Umbilical cord (tissue), 2 donors: ENCODE results near the gene IMMP2L. TPM values are rescaled to one million over a fixed set of nuclear protein-coding genes. Genes with fewer than 3 reads are reported as not detected.
"Not testable (repeated sequence)": the region's sequence is repeated elsewhere in the genome, so short reads cannot be mapped to it uniquely, and the experiment has no call there.

ENCODE experiments used
- DNase-seq: peaks from one replicate; pipeline ENCODE4 v3.0.0-alpha.2; 2015; ENCODE audit warnings: low spot score
- total RNA-seq: library from RNA; depleted of rRNA; stranded (reverse); fragments of >200 nt; gene quantifications from one replicate; pipeline ENCODE4 v1.2.3, GENCODE V29; 2014; ENCODE audit warnings: low replicate concordance; ENCODE audit not compliant: insufficient read depth

IMMP2L gene
- total RNA-seq, 1 donor from 2014 or later, result 31.1 TPM

GRCh38 chr7:111460695-111461094 lies 101.6 kb downstream of the IMMP2L start:
- no peak for DNase-seq

GRCh38 chr7:111459757-111460280 lies 102.5 kb downstream of the IMMP2L start:
- DNase-seq, result no peak

DNA sequence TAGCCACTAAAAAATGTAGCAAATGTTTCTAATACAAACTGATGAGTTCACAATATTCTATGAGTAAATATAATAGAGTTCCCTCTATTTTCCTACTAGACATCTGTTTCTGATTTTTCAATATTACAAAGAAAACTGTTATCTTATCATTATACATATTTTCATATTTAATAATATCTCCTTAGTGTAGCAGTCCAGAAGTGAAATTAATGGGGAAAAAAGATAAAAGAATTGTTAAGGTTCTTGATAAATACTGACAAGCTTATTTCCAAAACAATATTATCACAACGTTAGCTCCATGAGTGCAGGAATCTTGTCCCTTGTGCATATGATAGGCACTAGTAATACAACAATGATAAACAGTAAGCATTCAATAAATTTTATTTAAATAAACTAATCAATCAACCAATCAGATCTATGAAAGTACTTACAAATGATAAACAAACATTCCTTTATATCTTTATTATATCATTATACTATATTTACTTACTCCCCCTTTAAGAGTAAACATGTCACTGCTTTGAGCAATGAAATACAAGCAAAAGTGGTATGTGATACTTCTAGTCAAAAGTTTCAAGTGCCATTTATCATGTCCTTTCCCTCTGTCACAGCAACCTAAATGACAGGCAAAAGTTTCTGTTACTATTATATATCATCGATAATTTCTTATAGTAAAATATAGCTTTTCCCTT lies 103.1 kb downstream of the IMMP2L start:
- DNase-seq, result no peak

DNA sequence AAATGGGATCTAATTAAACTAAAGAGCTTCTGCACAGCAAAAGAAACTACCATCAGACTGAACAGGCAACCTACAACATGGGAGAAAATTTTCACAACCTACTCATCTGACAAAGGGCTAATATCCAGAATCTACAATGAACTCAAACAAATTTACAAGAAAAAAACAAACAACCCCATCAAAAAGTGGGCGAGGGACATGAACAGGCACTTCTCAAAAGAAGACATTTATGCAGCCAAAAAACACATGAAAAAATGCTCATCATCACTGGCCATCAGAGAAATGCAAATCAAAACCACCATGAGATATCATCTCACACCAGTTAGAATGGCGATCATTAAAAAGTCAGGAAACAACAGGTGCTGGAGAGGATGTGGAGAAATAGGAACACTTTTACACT lies 111.6 kb downstream of the IMMP2L start:
- not testable (repeated sequence) for DNase-seq

DNA sequence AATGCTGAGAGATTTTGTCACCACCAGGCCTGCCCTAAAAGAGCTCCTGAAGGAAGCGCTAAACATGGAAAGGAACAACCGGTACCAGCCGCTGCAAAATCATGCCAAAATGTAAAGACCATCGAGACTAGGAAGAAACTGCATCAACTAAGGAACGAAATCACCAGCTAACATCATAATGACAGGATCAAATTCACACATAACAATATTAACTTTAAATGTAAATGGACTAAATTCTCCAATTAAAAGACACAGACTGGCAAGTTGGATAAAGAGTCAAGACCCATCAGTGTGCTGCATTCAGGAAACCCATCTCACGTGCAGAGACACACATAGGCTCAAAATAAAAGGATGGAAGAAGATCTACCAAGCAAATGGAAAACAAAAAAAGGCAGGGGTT lies 114.8 kb downstream of the IMMP2L start:
- not testable (repeated sequence) for DNase-seq

GRCh38 chr7:111439977-111440376 lies 122.3 kb downstream of the IMMP2L start:
- no peak for DNase-seq

- peak; percentile 44 for DNase-seq
Measured at GRCh38 chr7:111438369-111439289, 123.7 kb downstream of the IMMP2L start.

GRCh38 chr7:111437736-111438135 lies 124.6 kb downstream of the IMMP2L start:
- no peak for DNase-seq

DNA sequence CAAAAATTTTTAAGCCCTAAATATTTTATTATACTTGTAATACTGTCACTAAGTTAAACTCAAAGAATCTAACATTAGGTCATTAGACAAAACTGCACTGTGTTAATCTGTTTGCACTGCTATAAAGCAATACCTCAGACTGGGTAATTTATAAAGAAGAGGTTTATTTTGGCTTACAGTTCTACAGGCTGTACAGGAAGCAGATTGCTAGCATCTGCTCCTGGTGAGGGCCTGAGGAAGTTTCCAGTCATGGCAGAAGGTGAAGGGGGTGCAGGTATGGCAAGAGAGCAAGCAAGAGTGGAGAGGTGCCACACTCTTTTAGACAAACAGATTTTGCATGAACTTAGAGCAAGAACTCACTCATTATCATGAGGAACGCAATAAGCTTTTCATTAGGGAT lies 125.7 kb downstream of the IMMP2L start:
- DNase-seq, result no peak

DNA sequence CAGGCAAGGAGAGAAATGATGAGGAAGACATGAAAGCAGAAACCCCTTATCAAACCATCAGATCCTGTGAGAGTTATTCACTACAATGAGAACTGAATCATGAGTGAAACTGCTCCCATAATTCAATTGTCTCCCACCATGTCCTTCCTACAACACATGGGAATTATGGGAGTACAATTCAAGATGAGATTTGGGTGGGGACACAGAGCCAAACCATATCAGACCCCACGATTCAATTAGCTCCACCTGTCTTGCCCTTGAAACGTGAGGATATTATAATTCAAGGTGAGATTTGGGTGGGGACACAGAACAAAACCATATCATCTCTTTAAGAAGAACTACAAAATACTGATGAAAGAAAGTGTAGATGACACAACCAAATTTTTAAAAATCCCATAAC lies 128.9 kb downstream of the IMMP2L start:
- DNase-seq, result no peak

- DNase-seq, result no peak
Measured at GRCh38 chr7:111429781-111430180, 132.5 kb downstream of the IMMP2L start.

GRCh38 chr7:111424768-111425167 lies 137.5 kb downstream of the IMMP2L start:
- DNase-seq, result no peak

DNA sequence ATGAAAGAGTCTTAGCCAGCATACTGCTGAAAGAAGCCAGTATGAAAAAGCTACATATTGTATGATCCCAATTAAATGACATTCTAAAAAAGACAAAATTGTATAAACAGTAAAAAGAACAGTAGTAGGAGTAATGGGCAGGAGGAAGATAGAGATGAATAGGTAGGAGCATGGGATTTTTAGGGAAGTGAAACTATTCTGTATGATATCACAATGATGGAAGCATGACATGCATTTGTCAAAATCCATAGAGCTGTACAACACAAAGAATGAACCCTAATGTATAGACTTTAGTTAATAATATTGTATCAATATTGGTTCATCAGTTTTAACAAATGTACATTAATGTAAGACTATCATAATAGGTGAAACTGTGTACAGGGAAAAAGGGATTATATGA lies 147.9 kb downstream of the IMMP2L start:
- DNase-seq, result no peak

- DNase-seq, result no peak
Measured at GRCh38 chr7:111413739-111414138, 148.6 kb downstream of the IMMP2L start.

- DNase-seq, result no peak
Measured at GRCh38 chr7:111410899-111411298, 151.4 kb downstream of the IMMP2L start.

GRCh38 chr7:111409714-111410422 lies 152.4 kb downstream of the IMMP2L start:
- DNase-seq, result peak; percentile 76

- DNase-seq, result no peak
Measured at GRCh38 chr7:111408724-111409123, 153.6 kb downstream of the IMMP2L start.

DNA sequence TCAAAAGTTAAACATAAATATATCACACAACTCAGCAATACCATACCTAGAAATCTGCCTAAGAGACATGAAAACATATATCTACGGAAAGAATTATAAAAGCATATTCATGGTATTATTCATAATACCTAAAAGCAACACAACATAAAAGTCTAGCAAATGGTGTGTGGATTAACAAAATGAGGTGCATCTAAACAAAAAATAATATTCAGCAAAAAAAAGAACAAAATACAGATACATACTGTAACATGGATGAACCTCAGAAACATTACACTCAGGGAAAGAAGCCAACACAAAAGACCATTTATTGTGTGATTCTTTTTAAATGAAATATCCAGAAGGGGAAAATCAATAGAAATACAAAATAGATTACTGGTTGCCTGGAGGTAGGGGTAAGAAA lies 155.0 kb downstream of the IMMP2L start:
- no peak for DNase-seq

DNA sequence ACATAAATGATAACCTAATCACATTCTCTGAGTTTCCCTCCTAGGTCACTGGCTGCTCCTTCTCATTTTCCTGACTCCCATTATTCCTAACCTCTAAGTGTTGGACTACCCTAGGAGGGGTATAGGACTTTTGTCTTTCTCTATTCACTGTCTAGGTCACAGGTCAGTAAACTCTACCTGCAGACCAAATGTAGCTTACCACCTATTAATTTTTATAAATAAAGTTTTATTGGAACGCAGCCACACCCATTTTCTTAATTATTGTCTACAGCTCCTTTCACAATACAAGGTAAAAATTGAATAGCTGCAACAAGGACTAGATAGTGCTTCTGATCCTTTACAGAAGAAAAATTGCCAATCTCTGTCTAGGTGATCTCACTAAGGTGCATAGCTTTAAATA lies 156.7 kb downstream of the IMMP2L start:
- DNase-seq, result no peak

DNA sequence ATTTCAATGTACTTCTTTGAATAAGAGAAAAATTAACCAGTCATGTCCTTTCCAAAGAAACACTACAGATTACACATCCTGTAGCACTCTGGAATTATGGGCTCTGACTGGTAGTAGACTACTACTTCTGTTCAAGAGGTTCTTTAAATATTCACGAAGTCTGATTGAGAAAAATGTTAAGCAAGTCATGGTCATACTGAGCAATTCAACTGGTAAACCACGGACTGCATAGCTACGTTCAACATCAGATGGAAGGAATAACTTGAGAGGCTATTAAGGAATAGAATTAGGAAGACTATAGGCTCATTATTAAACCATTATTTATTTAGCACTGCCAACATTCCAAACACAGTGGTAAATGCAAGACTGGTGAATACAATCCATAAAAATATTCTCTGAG lies 160.8 kb downstream of the IMMP2L start:
- no peak for DNase-seq

DNA sequence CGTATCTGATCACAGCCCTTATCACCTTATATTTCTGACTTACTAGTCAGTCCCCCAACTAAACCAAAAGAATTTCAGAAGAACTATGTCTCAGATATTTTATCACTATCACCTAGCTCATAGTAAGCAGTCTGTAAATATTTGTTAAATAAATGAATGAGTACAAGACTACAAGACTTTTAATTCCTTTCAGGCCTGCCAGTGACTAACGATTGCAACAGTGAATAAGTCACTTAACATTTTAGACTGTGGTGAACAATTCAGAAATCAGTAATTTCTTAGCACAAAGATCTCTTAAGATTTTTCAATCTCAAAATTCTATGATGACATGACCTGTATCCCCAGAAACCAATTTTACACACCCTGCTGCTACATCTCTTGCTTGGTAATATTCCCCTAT lies 162.2 kb downstream of the IMMP2L start:
- DNase-seq, result no peak

DNA sequence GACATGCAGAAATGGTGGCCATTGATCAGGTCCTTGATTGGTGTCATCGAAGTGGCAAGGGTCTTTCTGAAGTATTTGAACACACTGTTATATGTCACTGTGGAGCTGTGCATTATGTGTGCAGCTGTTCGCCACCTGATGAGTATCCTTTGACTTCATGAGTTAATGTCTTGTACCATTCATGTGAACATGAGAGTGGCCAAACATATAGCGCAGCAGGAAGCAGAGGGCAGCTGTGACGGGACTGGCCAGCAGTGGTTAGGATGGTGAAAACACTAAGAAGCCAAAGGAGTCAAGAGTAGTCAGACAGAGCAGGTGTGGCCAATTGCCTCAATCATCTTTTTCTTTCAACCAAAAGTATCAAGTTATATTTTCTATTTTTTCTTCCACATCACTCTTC lies 167.4 kb downstream of the IMMP2L start:
- no peak for DNase-seq
